Epidermal melanocyte (primary cell): ENCODE results near the gene GTF2IRD1.
"Not testable (repeated sequence)": the region's sequence is repeated elsewhere in the genome, so short reads cannot be mapped to it uniquely, and the experiment has no call there.

Experiments
- DNase-seq: peaks from one replicate; pipeline ENCODE4 v3.0.0; 2011; ENCODE audit warnings: low spot score; ENCODE audit not compliant: insufficient read length

GTF2IRD1 gene

DNA sequence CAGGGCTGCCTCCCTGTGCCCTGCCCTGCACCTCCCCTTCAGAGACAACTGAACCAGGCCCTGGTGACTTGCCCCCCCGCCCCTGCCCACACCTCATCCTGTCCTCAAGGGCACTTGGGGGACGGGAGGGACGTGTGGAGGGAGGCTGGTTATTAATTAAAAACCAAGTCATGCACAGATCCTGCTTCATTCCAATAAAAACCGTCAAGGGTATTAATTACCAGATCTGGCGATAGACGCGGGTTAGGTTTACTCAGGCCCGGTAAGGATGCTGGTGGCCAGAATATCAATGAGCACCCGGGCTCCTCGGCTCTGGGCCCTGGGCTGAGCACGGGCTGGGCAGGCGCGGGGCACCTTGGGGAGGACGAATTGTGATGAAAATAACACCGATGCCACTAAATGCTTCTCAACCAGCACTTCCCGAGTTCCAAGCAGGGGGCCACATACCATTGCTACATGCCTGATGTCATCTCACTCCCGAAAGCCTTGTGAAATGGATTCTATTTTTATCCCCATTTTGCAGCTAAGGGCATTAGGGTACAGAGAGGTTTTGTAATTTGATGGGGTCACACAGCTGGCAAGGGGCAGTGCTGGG is 24.5 kb upstream of the GTF2IRD1 start:
- DNase-seq = no peak

DNA sequence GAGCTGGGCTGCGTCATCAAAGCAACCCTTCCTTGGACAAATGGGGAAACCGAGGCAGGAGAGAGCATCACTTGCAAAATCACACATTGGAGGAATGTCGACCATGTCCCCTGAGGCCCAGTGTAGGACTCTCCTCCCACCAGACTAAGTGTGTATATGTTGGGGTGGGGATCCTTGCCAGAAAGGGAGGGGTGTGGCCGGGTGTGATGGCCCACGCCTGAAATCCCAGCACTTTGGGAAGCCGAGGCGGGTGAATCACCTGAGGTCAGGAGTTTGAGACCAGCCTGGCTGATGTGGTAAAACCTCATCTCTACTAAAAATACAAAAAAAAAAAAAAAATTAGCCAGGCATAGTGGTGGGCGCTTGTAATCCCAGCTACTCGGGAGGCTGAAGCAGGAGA is 23.3 kb upstream of the GTF2IRD1 start:
- not testable (repeated sequence) for DNase-seq

DNA sequence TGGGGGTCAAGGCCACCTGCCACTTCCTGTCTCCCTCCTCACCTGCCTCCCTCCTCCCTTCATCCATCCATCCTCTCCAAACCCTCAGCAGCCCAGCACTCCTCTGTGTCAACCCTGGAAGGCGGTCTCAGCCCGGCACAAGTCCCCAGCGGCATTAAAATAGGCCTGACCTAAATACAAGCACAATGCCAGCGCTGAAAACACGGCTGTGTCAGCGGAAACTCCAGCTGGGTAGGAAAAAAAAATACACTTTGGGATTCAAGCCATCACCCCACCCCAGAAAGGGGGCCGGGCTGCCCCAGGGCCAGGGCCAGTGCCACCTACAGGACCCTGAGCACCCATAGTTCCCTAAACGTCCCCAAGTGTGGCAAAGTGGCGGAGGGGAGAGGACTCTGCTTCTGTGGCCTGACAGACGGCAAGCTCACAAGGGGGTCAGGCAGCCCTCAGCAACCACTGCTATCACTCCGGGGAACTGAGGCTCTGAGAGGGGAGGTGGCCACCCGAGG is 22.7 kb upstream of the GTF2IRD1 start:
- DNase-seq = no peak

GRCh38 chr7:74437291-74437571 is 16.5 kb upstream of the GTF2IRD1 start:
- DNase-seq = not testable (repeated sequence)

DNA sequence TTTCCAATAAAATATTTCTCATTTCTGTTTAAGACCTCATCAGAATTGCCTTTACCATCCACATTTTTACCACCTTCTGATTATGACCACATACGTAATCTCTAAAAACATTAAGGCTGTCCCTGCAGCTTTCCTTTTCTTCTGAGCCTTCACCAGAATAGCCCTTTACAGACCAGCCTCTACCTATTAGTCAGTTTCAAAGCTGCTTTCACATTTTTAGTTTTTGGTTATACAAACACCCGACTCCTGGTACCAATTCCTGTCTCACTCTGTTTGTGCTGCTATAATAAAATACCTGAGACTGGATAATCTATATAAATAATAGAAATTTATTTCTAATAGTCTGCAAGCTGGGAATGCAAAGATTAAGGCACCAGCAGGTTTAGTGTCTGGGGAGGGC is 15.4 kb upstream of the GTF2IRD1 start:
- no peak for DNase-seq

DNA sequence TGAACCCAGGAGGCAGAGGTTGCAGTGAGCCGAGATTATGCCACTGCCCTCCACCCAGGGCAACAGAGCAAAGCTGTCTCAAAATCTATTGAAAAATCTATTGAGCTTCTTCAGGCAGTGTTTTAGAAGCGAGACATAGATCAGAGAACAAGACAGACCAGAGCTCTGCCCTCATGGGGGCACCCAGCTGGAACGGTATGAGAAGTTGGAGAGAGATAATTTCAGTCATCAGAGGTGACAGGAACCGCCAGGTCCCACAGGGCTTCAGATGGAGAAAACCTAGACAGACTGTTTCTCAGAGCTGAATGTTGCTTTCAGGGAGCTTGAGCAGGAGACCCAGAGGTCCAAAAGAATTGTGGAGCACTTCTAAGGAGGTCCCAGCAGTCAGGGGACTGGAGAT is 14.2 kb upstream of the GTF2IRD1 start:
- DNase-seq = no peak

- DNase-seq = not testable (repeated sequence)
Measured at GRCh38 chr7:74440143-74440542, 13.6 kb upstream of the GTF2IRD1 start.

DNA sequence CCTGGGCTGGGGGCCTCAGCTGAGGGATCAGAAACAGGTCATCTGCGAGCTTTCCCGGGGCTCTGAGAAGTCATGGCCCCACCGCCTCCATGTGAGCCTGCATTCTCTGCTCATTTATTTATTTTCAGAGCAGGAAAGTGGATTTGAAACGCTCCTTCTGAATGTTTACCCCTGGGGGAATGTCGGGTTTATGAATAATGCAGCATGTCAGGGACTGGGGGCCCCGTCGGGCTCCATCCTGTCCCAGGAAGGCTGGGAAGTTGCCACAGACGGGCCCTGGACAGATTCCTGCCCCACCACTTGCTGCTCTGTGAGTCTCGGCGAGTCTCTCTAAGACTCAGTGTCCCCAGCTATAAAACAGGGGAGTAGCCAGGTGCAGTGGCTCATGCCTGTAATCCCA is 11.9 kb upstream of the GTF2IRD1 start:
- no peak for DNase-seq

GRCh38 chr7:74443543-74444247 is 10.0 kb upstream of the GTF2IRD1 start:
- no peak for DNase-seq

DNA sequence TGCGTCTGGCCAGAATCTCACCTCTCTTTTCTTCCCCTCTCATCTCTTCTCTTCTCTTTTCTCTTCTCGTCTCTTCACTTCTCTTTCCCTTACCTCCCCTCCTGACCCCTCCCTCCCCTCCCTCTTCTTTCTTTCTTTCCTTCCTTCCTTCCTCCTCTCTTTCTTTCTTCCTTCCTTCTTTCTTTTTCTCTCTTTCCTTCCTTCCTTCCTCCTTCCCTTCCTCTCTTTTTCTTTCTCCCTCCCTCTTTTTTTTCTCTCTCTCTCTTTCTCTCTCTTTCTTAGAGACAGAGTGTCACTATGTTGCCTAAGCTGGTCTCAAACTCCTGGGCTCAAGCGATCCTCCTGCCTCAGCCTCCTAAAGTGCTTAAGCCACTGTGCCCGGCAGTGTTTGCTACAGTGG is 4.6 kb upstream of the GTF2IRD1 start:
- DNase-seq = no peak

DNA sequence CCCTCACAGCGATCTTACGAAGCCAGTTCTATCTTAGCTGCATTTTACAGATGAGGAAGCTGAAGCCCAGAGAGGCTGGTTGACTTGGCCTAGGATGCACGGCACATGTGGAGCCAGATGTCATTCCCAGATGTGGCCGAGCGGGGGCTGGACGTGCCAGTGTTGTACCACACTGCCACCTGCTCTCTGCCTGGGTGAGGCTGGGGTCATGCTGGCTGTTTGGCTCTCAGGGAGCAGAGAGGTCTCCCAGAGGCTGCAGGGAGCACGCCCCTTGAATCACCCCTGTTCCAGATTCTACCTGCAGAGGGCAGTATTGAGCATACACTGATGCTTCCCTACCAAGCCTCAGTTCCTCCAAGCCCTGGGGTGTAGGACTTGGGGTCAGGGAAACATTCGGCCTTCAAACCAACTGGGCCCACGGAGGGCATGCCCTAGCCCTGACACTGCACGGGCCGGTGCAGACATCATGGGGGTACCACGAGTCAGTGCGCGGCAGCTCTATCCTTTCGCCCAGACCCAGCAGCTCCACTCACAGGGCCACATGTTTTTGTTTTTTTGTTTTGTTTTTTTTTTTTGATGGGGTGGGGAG is 3.8 kb upstream of the GTF2IRD1 start:
- peak; percentile 80 for DNase-seq

GRCh38 chr7:74452748-74453321 is 871 bp upstream of the GTF2IRD1 start:
- peak; percentile 48 for DNase-seq

DNA sequence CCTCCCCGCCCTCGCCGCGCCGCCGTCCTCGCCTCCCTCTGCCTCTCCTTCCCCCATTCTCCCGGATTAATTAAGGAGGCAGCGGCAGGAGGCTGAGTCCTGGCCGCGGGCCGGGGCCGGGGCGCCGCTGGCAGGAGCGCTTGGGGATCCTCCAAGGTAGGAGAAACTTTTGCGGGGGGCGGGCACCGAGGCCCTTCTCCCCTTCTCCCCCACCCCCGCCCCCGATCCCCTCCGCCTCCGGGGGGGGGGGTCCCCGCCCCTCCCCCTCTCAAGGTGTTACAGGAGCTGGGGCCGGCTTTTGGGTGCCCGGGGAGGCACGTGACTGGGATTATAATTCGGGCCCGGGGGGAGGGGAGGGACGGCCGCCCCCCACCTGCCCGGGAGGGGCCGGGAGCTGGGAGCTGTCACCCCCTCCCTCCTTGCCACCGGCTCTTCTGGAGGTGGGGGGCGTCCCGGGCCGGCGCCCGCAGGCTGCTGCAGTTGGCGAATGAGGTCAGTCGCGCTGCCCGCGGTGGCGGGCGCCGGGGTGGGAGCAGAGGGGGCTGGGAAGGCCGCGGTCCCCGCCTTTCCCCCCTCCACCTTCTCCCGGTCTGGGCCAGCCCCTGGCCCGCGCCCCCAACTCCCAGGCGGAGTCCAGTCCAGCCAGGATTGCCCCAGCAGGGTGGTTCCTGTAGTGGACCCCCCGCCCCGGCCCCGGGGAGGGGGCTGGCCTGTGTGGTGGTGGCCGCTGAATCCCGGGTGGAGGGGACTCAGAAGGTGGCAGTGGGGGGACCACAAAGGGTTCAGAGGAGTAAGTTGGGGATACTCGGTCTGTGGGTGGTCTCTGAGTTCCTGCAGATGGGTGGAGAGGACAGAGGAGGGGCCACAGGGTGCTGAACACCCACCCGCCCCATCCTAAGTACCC is 567 bp downstream of the GTF2IRD1 start:
- no peak for DNase-seq

GRCh38 chr7:74454925-74455288 is 1.2 kb downstream of the GTF2IRD1 start:
- DNase-seq = no peak

- DNase-seq = no peak
Measured at GRCh38 chr7:74455291-74455804, 1.6 kb downstream of the GTF2IRD1 start.

- DNase-seq = no peak
Measured at GRCh38 chr7:74455928-74456327, 2.2 kb downstream of the GTF2IRD1 start.

- DNase-seq = no peak
Measured at GRCh38 chr7:74457007-74457406, 3.3 kb downstream of the GTF2IRD1 start.

DNA sequence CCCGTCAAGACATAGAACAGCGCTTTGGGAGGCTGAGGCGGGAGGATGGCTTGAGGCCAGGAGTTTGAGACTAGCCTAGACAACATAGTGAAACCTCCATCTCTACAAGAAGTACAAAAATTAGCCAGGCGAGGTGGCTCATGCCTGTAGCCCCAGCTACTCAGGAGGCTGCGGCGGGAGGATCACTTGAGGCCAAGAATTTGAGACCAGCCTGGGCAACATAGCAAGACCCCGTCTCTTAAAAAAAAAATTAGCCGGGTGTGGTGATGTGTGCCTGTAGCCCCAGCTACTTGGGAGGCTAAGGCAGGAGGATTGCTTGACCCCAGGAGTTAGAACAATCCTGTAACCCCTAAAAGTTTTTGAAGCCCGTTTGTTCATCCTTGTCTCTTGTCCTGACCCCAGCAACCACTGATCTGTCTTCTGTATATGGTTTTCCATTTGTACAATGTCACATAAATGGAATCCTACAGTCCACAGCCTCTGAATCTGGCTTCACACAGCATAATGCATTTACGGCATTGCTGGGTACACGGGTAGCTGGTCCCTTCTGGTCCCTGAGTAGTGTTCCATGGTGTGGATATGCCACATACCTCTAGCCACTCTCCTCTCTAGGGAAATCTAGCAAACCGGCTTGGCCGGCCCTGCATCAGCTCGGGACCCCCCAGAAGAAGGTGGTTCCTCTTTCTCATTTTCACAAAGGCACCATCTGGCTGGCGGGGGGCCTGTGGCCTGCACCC is 8.4 kb downstream of the GTF2IRD1 start:
- no peak for DNase-seq

DNA sequence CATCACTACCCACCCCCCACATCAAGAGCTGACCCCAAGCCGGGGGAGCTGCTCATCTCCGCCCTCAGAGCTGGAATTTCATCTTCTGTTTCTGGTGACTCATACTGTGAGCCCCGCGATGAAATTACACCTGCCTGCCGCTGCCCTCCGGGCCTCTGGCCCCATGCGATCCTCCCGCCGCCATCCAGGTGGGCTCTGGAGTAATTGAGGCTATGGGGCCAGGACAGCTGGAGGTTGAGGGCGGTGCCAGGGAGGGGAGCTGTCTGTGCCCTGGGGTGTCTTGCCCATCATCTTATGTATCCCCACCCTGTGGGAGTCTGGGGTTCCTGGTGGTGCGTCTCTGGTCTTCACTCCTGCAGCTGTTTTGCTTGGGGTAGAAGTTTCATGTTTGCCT is 9.0 kb downstream of the GTF2IRD1 start:
- DNase-seq = no peak

DNA sequence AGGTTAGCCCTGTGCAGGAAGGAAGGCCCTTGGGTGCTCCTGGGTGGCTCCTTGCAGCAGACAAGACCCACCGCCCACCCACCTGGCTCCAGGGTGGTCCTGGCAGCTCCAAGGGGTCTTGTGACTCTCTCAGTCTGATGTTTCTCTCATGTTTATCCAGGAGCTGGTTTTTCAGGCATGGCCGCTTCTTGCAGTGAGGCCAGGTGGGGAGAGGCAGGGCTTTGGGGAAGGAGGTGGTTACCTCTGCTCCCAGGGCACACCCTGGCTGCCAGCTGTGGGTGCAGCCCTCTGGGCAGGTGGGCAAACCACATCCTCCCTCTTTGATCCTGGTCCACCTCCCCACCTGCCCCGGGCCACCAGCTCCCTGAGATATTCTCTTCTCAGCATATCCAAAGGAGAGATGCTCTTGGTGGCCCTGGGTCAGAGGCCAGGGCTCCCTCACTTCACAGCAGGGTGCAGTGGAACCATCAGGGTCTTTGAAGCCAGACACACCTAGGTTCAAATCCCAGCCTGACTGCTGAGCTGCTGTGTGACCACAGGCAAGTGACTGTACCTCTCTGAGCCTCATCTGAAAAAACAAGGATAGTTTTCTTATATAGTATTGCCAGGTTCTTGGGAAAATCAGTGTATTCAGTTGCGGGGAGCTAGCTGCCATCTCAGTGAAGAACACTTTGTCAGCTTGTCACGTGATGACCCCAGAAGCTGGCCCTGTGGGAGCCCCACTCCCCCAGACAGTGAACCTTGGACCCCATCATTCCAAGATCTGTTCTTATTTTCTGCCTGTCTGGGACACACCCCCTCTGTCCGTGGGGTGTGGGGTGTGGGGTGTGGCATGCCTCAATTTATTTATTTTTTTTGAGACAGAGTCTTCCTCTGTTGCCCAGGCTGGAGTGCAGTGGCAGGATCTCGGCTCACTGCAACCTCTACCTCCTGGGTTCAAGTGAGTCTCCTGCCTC is 11.5 kb downstream of the GTF2IRD1 start:
- DNase-seq = no peak
